Suppressor macrophage treated with lipopolysaccharide for 4 hours (primary cell): ENCODE measurements around the gene TRPM2.

Experiments
- DNase-seq: peaks from one replicate; pipeline ENCODE4 v3.0.0-alpha.2; 2020

Gene TRPM2

GRCh38 chr21:44418108-44418875 lies 64.9 kb downstream of the TRPM2 start:
- DNase-seq: no peak

GRCh38 chr21:44418876-44419230 lies 65.4 kb downstream of the TRPM2 start:
- DNase-seq: no peak

- DNase-seq: no peak
Observed at GRCh38 chr21:44419679-44420078, 66.3 kb downstream of the TRPM2 start.

GRCh38 chr21:44420416-44421205 lies 67.2 kb downstream of the TRPM2 start:
- DNase-seq: no peak

- DNase-seq: no peak
Observed at GRCh38 chr21:44421901-44422840, 68.8 kb downstream of the TRPM2 start.

GRCh38 chr21:44423312-44423821 lies 69.9 kb downstream of the TRPM2 start:
- DNase-seq: no peak

GRCh38 chr21:44423941-44424607 lies 70.7 kb downstream of the TRPM2 start:
- no peak for DNase-seq

GRCh38 chr21:44424608-44425306 lies 71.3 kb downstream of the TRPM2 start:
- DNase-seq: no peak

GRCh38 chr21:44425307-44425894 lies 72.0 kb downstream of the TRPM2 start:
- no peak for DNase-seq

- DNase-seq: no peak
Observed at GRCh38 chr21:44425895-44426662, 72.7 kb downstream of the TRPM2 start.

GRCh38 chr21:44426663-44427191 lies 73.3 kb downstream of the TRPM2 start:
- no peak for DNase-seq

- DNase-seq: no peak
Observed at GRCh38 chr21:44427241-44428120, 74.1 kb downstream of the TRPM2 start.

- peak; percentile 17 for DNase-seq
Observed at GRCh38 chr21:44428281-44428960, 75.0 kb downstream of the TRPM2 start.

- DNase-seq: no peak
Observed at GRCh38 chr21:44429894-44430293, 76.5 kb downstream of the TRPM2 start.

GRCh38 chr21:44431300-44431699 lies 77.9 kb downstream of the TRPM2 start:
- DNase-seq: no peak

- DNase-seq: no peak
Observed at GRCh38 chr21:44432841-44433790, 79.7 kb downstream of the TRPM2 start.
